Right ventricle myocardium inferior (tissue), 1 donor: ENCODE results near the gene FAM83D. TPM values are rescaled to one million over a fixed set of nuclear protein-coding genes. Genes with fewer than 3 reads are reported as not detected.
"Not testable (repeated sequence)": the region's sequence is repeated elsewhere in the genome, so short reads cannot be mapped to it uniquely, and the experiment has no call there.

Experiments
- ATAC-seq: fragments of 200-7000 bp; cut with Tn5 transposase; one replicate; pipeline ENCODE4 v1.9.1; 2020; ENCODE audit warnings: mild to moderate bottlenecking, moderate library complexity
- DNase-seq: peaks from one replicate; pipeline ENCODE4 v3.0.0; 2021; ENCODE audit errors: missing footprints
- intact Hi-C: fragments of 100-400 bp; cut with DNase I; formaldehyde crosslinking; loops from one replicate; pipeline ENCODE4 v1.11.0; 2022
- total RNA-seq: library from RNA; stranded (reverse); fragmentation: NEBNext Ultra II Directional; extraction: Animal tissue kit (Norgen Biotek cat#: 25700); gene quantifications from one replicate; pipeline ENCODE4 v1.2.1, GENCODE V29; 2021
- donor health status: DM: no; HTN: yes; CAD: no; lungs with severe emphysema.

The FAM83D gene
- total RNA-seq, 1 donor from 2014 or later: 0.49 TPM

DNA sequence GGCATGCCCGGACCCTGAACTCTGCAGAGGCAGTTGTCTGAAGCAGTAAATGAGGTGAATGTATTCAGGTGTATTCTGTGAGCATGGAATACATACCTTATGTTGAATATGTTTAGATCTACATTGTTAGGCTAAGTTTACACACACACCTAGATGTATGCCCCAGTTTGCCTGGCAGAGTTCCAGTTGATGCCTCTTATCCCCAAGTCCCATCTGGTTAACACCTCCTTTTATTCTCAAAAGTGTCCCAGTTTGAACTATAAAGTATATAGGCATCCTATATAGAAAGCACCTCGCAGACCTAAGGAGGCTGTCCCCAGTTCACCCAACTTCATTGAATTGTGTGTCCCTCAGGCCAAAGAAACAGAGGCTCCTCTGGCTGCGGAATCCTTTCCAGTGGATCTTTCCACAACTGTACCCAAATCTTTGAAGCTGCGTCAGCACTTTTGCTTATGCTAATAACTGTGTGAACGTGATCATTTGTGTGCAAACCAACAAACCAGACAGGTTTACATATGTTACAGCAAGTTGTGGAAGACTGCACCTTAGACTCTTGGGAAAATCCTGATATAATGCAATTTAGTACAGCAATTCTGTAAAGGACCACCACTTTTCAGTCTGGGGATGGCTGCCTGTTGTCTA is 31.1 kb downstream of the FAM83D start:
- ATAC-seq (no peak), DNase-seq (no peak)
- intact Hi-C loops: no loop called here

DNA sequence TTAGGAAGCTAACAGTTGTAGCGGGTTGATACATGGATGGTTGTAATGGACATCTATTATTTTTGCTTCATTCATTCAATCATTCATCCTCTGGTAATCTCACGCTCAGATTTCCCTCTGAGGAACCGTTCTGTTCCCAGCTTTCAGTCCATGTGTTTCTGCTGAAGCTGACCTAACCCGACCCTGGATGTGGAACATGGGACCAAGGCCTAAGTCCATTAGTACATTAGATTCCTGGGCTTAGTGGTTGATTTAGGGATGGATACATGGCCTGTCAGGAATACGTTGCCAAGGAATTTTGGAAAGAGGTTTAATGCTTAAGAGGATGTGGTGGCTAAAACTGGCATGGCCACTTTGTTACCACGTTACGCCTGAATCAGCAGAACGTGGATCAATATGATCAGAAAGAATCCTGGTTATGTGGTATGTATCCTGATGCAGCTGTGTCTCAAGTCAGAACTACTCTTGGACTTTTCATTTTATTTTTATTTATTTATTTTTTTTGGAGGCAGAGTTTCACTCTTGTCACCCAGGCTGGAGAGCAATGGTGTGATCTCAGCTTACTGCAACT is 31.8 kb downstream of the FAM83D start:
- intact Hi-C loops: no loop called here
- ATAC-seq (no peak), DNase-seq (no peak)

DNA sequence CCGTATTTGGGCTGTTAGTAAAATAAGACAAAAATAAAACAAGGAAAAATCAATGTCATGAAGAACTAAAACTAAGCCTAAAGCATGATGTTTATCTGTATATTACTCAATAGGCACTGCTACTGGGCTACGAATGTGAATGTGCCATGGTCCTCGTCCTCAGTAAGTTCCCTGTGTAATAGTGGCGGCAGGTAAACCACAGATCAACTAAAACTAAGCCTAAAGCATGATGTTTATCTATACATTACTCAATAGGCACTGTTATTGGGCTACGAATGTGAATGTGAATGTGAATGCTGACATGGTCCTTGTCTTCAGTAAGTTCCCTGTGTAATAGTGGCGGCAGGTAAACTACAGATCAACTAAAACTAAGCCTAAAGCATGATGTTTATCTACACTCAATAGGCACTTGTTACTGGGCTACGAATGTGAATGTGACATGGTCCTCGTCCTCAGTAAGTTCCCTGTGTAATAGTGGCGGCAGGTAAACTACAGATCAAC is 34.0 kb downstream of the FAM83D start:
- not testable (repeated sequence) for DNase-seq, ATAC-seq
- intact Hi-C loops: loop anchor here (5.0 kb wide), 1 partner anchor 313 kb away; no protein-coding TSS in a partner anchor

DNA sequence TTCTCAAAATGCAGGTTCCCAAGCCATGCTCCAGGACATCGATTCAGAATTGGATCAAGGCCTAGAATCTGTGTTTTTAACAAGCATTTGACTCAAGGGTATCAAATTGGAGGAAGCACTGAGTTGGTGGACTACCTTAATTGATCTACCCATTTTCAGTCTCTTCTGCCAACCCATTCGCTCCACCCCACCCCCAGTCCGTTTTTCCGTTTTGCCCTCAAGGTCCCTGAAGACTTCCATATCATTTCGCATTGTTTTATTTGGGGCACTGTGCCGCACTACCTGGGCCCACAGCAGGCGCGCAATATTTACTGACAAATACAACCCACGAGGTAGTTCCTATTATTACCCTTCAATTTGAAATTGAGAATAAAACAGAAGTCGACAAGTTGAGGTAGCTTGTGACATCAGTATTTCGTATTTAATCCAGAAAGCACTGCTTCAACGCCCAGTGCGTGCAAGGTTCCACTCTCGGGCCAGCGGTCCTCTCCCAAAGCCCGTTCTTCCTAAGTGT is 35.4 kb downstream of the FAM83D start:
- DNase-seq: no peak
- intact Hi-C loops: loop anchor here (1.0 to 5.0 kb wide), 2 partner anchors 24 to 314 kb away; no protein-coding TSS in a partner anchor

DNA sequence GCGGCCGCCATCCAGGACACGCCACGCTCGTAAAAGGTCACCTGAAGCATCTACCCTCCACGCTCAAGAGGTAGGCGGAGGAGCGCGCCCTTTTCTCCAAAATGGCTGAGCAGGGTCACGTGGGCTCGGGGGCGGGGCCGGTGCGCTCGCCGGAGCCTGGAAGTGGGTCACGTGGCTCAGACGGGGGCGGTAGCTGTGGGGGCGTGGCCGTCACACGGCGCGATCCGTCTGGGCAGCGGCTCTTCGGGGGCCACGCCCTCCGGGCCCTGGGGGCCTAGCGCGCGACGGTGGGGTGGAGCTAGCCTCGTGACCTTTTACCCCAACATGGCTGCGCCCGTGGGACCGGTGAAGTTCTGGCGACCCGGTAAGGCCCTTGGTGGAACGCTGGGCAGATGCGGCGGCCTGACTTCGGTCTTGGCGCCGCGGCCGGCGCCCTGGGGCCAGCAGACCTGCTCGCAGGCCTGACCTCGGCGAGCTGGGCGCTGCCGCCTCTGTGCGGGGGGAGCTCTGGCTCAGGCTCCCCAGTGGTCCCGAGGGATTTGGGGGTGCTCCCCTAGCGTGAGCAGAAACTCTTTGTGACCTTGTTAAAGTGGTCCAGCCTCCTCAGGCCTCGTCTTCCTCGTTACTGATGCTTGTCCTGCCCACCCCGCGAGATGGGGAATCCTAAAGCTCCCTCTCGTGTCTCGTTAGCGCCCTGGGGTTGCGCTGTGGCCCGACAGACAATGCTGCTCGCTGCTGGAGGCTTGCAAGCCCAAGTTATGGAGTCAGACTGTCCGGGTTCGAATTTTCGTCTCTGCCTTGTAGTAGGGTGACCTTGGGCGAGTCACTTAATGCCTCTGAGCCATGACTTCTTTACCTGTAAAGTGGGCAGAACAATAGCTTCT is 36.1 kb downstream of the FAM83D start, which contains the start of gene DHX35:
DHX35 (plus strand) TSS at position 301 of the 884 bp plus-strand sequence; CDS start at position 325, 24 bp downstream.
- peak; percentile 99 for DNase-seq
- intact Hi-C loops: loop anchor here (1.0 to 5.0 kb wide), 2 partner anchors 23 to 315 kb away; no protein-coding TSS in a partner anchor
- ATAC-seq: peak; percentile 100

More for the DNA sequence above, 35.4 kb downstream of the FAM83D start:
- no peak for ATAC-seq

DNA sequence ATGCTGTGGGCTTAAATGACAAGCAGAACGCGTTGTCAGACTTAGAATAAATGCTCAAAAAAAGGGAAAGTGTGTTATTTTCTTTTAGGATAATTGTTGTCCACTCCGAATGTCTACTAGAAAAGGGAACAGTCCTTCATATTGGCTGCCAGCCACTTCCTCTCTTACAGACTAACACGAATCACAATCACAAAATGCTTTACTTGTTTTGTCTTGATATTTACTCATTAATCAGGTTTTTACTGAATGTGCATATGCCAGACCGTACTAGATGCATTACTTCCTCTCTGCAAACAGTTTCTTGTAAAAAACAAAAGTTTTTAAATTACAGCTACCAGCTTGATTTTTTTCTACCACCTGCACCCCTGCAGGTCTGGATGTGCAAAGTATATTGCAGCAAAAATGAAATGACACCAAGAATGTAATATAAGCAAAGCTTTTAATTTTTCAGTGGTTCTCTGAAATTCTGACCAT is 36.7 kb downstream of the FAM83D start:
- no peak for ATAC-seq
- intact Hi-C loops: loop anchor here (1.0 to 5.0 kb wide), 2 partner anchors 22 to 316 kb away; no protein-coding TSS in a partner anchor
- DNase-seq: no peak

DNA sequence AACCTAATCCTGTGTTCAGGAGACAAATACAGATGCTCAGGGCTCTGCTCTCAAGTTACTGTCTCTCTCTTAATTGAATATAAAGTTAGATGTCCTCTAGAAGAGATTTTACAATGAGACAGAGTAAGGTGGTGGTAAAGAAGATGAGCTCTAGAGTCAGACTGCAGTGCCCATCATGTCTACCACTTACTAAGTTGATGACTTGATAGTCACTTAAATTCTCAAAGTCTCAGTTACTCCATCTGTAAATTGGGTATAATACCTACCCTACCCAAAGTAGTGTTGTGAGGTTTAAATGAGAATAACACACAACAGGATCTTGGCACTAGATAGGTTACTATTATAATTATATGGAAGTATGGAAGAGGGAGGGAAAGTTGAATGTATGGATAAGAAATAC is 37.5 kb downstream of the FAM83D start:
- intact Hi-C loops: loop anchor here (5.0 kb wide), 1 partner anchor 316 kb away; no protein-coding TSS in a partner anchor
- no peak for DNase-seq
- no peak for ATAC-seq

DNA sequence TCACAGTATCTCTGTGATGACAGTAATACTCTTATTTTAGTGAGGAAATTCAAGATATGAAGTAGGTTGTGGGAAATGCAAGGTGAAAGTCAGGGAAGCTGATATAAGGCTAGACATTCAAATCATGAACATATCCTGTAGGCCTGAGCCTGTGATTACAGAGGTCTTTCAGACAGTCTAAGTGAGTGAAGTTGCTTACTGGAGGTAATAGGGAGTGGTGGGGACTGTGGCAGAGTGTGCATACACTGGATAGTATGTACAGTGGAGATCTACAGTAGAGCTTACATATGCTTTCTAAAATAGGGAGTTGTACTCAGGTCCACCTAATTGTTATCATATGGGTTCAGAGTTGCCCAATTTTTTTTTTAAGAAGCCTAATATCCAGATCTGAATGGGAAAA is 39.0 kb downstream of the FAM83D start:
- intact Hi-C loops: no loop called here
- DNase-seq (no peak), ATAC-seq (no peak)

DNA sequence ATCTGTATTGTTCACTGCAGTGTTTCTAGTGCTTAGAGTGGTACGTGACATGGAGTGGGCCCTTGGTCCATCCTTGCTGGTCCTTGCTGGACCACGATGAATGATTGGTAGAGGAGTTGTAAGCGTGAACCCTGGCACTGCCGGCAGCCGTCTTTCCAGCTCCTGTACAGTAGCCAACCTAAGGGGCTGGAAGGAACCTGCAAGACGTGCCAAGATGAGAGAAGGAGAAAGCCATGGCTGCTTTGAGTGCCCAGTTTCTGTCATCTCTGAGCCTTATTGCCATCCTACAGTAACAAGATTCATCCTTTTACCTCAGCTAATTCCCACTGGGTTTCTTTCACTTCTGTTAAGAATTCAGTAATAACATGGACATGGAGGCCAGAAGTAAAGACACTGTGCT is 41.9 kb downstream of the FAM83D start:
- no peak for DNase-seq
- intact Hi-C loops: no loop called here
- ATAC-seq: no peak

DNA sequence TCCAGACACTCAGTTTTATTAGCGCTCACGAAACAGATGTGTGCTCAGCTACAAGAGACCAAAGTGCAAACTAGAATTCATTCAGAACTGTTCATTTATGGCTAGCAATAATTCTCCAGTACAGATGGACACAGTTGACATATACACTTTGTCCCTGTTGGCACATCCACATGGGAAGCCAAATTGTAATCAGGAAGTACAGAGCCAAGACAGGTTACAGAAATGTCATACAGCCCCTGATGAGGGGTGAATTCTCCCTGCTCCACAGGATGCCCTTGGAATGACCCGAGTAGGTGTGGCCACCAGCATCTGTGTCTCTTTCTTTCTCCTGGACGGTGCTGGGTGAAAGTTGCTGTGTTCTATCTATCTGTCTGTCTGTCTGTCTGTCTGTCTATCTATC is 43.5 kb downstream of the FAM83D start:
- ATAC-seq: peak; percentile 40
- DNase-seq: no peak
- intact Hi-C loops: no loop called here

DNA sequence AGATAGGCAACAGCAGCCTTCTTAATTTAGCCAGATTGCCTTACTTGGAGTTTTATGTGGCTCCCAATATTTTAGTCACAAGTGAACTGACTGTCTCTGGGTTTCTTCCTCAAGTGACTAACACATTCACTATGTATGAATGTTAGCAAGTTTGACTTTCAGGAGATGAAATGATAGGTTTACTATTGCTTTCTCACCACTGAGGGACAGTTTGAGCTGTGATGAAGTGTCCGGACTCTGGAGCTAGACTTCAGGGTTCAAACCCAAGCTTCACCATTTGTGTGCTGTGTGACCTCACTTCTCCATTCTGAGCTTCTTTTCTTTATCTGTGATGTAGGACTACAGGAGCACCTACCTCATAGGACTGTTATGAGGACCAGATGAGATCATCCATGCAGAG is 44.1 kb downstream of the FAM83D start:
- intact Hi-C loops: no loop called here
- DNase-seq: no peak
- ATAC-seq: no peak

DNA sequence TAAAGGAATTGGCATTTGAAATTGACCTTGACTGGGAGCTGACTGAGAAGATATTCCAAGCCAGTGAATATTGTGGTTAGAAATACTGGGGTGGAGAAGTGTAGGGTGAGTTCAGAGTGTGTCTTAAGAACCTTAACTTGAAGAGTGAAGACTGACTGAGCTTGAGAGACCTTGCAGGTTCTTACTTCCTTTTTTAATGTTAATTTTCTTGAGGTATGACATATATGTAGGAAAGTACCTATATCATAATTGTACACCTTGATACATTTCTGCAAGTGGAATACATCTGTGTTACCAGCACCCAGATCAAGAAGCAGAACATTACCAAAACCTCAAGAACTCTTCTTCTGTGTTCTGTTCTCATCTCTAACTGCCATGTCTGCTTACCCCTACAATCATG is 46.9 kb downstream of the FAM83D start:
- ATAC-seq: no peak
- intact Hi-C loops: no loop called here
- no peak for DNase-seq

DNA sequence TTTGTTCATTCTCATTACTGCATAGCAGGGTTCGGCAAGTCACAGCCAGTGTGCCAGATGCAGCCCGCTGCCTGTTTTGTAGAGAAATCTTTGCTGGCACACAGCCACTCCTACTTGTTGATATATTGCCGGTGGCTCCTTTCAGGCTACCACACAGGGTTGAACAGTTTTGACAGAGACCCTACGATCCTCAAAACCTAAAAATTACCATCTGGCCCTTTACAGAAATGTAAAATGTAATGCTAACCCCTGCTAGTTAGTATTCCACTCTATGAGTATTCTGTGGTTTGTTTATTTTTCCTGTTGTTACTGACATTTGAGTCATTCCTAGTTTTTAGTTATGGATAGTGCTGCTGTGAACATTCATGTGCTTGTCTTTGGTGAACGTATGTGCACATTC is 47.4 kb downstream of the FAM83D start:
- ATAC-seq (peak; percentile 65), DNase-seq (peak; percentile 42)
- intact Hi-C loops: no loop called here

DNA sequence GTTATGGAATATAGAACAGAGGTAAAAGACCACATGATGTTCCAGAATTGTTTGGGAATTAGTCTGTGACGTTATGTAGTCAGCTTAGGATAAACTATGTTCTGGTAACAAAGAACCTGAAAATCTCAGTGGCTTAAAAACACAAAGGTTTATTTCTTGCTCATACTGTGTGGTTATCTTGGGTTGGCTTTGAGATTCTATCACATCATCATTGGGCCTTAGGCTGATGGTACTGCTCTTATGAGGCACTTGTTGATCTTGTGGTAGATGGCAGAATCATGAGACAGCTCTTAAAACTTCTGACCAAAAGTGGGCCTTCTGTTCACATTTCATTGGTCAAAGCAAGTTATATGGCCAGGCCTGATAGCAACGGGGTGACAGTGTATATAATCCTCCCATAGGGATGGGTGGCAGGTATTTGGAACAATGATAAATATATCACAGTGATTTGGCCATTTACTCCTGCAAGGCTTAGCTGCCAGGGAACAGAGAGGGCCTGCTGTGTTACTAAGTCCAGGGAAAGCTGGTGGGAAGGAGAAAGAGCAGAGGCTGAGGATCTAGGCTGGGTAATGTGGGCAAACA is 49.4 kb downstream of the FAM83D start:
- intact Hi-C loops: no loop called here
- no peak for DNase-seq
- ATAC-seq: no peak

DNA sequence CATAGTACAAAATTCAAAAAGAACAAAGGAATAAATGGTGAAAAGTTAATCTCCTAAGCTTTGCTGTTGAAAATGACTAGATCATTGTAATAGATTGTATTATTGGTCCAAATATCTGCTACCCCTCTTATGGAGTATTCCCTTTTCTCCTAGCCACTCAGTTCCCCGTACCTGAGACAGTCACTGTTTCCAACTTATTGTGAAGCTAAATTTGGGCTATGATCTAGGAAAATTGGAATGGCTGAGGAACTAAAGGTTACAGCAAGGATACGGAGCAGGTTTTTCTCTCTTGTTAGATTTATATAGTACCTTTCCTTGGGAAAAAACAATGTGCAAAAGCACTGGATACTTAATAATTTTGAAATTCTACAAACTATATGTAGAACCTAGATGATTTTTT is 53.2 kb downstream of the FAM83D start:
- no peak for ATAC-seq
- DNase-seq: no peak
- intact Hi-C loops: no loop called here

DNA sequence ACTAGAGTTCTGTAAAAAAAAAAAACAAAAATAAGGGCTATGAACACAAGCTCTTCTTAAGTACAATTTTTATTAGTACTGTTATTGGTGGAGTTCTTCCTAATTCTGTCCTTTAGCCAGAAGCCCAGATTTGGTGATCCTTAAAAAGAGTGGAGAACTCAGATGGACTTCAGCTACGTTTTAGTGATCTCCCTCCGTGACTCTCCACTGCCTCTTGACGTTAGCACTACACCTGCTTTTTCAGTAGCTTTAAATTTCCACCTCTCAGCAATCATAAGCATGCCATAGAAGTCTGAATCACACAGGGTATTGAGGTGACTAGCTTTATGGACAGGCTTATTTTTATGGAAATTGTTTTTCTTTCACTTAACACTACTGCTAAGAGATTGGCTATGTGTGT is 53.6 kb downstream of the FAM83D start:
- no peak for ATAC-seq
- DNase-seq: no peak
- intact Hi-C loops: no loop called here

DNA sequence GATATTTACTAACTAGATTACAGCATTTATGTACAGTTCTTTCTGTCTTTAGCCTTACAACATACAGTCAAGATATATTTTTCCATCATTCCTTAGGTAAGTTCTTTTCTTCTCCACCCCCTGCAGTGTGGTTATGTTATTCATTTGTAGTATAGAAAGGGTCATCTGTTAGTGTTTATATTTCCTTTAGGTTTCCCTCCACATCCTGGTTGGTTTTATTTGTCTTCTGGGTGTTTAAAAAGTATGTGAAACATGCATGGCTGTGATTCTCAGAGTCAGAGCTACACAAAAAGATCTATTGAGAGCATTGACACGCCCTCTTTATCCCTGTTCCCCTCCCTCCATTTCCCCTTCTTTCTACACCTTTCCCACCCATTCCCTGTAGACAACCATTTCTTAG is 56.1 kb downstream of the FAM83D start:
- intact Hi-C loops: no loop called here
- ATAC-seq: no peak
- DNase-seq: no peak

DNA sequence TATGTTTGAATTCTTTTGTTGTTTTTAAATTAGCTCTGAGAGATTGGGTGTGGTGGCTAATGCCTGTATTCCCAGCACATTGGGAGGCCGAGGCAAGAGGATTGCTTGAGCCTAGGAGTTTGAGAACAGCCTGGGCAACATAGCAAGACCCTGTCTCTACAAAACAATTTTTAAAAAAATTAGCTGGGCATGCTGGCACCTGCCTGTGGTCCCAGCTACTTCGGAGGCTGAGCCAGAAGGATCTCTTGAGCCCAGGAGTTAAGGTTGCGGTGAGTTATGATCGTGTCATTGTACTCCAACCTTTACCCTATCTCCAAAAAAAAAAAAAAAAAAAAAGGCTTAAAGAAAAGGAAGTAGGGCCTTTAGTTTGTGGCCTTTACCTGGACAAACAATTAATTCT is 58.8 kb downstream of the FAM83D start:
- intact Hi-C loops: loop anchor here (1.0 kb wide), 1 partner anchor 23 kb away; the partner anchor contains the start of gene DHX35
- DNase-seq (no peak), ATAC-seq (no peak)
